ENCODE measurements around the gene PGR.
"Not testable (repeated sequence)": the region's sequence is repeated elsewhere in the genome, so short reads cannot be mapped to it uniquely, and the experiment has no call there.

Gene PGR

GRCh38 chr11:101043940-101044339, 85.7 kb downstream of the PGR start:
- Mint-ChIP-seq H3K27me3 (no peaks in the 10 kb centered on the region), H3K27ac (no peak overlapping the region), H3K9me3 (no peaks in the 10 kb centered on the region), H3K4me3 (no peak overlapping the region), H3K4me1 (no peaks in the 10 kb centered on the region), H3K36me3 (no peaks in the 10 kb centered on the region)

GRCh38 chr11:101035872-101036271, 93.7 kb downstream of the PGR start:
- H3K36me3 Mint-ChIP-seq: no peaks in the 10 kb centered on the region
- no peak overlapping the region for H3K4me3 Mint-ChIP-seq
- H3K4me1 Mint-ChIP-seq: no peaks in the 10 kb centered on the region
- H3K27ac Mint-ChIP-seq: no peak overlapping the region
- peaks cover 4% of the 10 kb centered on the region for H3K9me3 Mint-ChIP-seq
- no peaks in the 10 kb centered on the region for H3K27me3 Mint-ChIP-seq

GRCh38 chr11:101034076-101034475, 95.5 kb downstream of the PGR start:
- peaks cover 11% of the 10 kb centered on the region for H3K9me3 Mint-ChIP-seq
- H3K4me1 Mint-ChIP-seq: no peaks in the 10 kb centered on the region
- no peaks in the 10 kb centered on the region for H3K27me3 Mint-ChIP-seq
- H3K27ac Mint-ChIP-seq: no peak overlapping the region
- H3K4me3 Mint-ChIP-seq: no peak overlapping the region
- H3K36me3 Mint-ChIP-seq: no peaks in the 10 kb centered on the region

- no peaks in the 10 kb centered on the region for H3K4me1 Mint-ChIP-seq
- no peak overlapping the region for H3K27ac Mint-ChIP-seq
- H3K36me3 Mint-ChIP-seq: no peaks in the 10 kb centered on the region
- H3K27me3 Mint-ChIP-seq: no peaks in the 10 kb centered on the region
- peaks cover 11% of the 10 kb centered on the region for H3K9me3 Mint-ChIP-seq
- H3K4me3 Mint-ChIP-seq: no peak overlapping the region
Measured at GRCh38 chr11:101032991-101033390, 96.6 kb downstream of the PGR start.

GRCh38 chr11:101031713-101032112, 97.9 kb downstream of the PGR start:
- Mint-ChIP-seq H3K27me3 (no peaks in the 10 kb centered on the region), H3K36me3 (no peaks in the 10 kb centered on the region), H3K9me3 (peaks cover 11% of the 10 kb centered on the region), H3K4me3 (no peak overlapping the region), H3K4me1 (no peaks in the 10 kb centered on the region), H3K27ac (no peak overlapping the region)

GRCh38 chr11:101030692-101031091, 98.9 kb downstream of the PGR start:
- Mint-ChIP-seq H3K36me3 (no peaks in the 10 kb centered on the region), H3K9me3 (peaks cover 11% of the 10 kb centered on the region), H3K27me3 (no peaks in the 10 kb centered on the region), H3K27ac (no peak overlapping the region), H3K4me1 (no peaks in the 10 kb centered on the region), H3K4me3 (no peak overlapping the region)

- no peaks in the 10 kb centered on the region for H3K36me3 Mint-ChIP-seq
- peaks cover 11% of the 10 kb centered on the region for H3K9me3 Mint-ChIP-seq
- H3K4me1 Mint-ChIP-seq: no peaks in the 10 kb centered on the region
- H3K27me3 Mint-ChIP-seq: no peaks in the 10 kb centered on the region
- H3K4me3 Mint-ChIP-seq: no peak overlapping the region
- H3K27ac Mint-ChIP-seq: no peak overlapping the region
Measured at GRCh38 chr11:101030015-101030414, 99.6 kb downstream of the PGR start.

GRCh38 chr11:101028644-101029043, 101.0 kb downstream of the PGR start:
- H3K4me1 Mint-ChIP-seq: no peaks in the 10 kb centered on the region
- no peaks in the 10 kb centered on the region for H3K36me3 Mint-ChIP-seq

GRCh38 chr11:101022256-101022655, 107.4 kb downstream of the PGR start:
- H3K4me1 Mint-ChIP-seq: no peaks in the 10 kb centered on the region
- no peaks in the 10 kb centered on the region for H3K27me3 Mint-ChIP-seq
- H3K4me3 Mint-ChIP-seq: no peak overlapping the region
- H3K36me3 Mint-ChIP-seq: no peaks in the 10 kb centered on the region
- peaks cover 5% of the 10 kb centered on the region for H3K9me3 Mint-ChIP-seq
- no peak overlapping the region for H3K27ac Mint-ChIP-seq

More at GRCh38 chr11:101028644-101029043, 101.0 kb downstream of the PGR start:
- H3K27me3 Mint-ChIP-seq: no peaks in the 10 kb centered on the region
- H3K4me3 Mint-ChIP-seq: no peak overlapping the region
- peaks cover 11% of the 10 kb centered on the region for H3K9me3 Mint-ChIP-seq
- H3K27ac Mint-ChIP-seq: no peak overlapping the region

- Mint-ChIP-seq H3K27me3 (no peaks in the 10 kb centered on the region), H3K36me3 (no peaks in the 10 kb centered on the region), H3K9me3 (peaks cover 5% of the 10 kb centered on the region), H3K4me1 (no peaks in the 10 kb centered on the region), H3K4me3 (no peak overlapping the region), H3K27ac (no peak overlapping the region)
Measured at GRCh38 chr11:101019870-101020269, 109.7 kb downstream of the PGR start.

GRCh38 chr11:101014600-101015285, 114.9 kb downstream of the PGR start:
- Mint-ChIP-seq H3K4me1 (no peaks in the 10 kb centered on the region), H3K27me3 (no peaks in the 10 kb centered on the region), H3K36me3 (no peaks in the 10 kb centered on the region), H3K27ac (no peak overlapping the region), H3K4me3 (no peak overlapping the region), H3K9me3 (peaks cover 9% of the 10 kb centered on the region)

- not testable (repeated sequence) for H3K36me3 Mint-ChIP-seq, H3K27me3 Mint-ChIP-seq, H3K4me3 Mint-ChIP-seq, H3K4me1 Mint-ChIP-seq, H3K27ac Mint-ChIP-seq, H3K9me3 Mint-ChIP-seq
Measured at GRCh38 chr11:101013702-101014101, 115.9 kb downstream of the PGR start.

- Mint-ChIP-seq H3K27me3 (no peaks in the 10 kb centered on the region), H3K4me1 (no peaks in the 10 kb centered on the region), H3K9me3 (peaks cover 4% of the 10 kb centered on the region), H3K36me3 (no peaks in the 10 kb centered on the region), H3K27ac (no peak overlapping the region), H3K4me3 (no peak overlapping the region)
Measured at GRCh38 chr11:101011881-101012280, 117.7 kb downstream of the PGR start.

GRCh38 chr11:101010899-101011298, 118.7 kb downstream of the PGR start:
- Mint-ChIP-seq H3K9me3 (peaks cover 4% of the 10 kb centered on the region), H3K27ac (no peak overlapping the region), H3K36me3 (no peaks in the 10 kb centered on the region), H3K4me1 (no peaks in the 10 kb centered on the region), H3K27me3 (no peaks in the 10 kb centered on the region), H3K4me3 (no peak overlapping the region)

- Mint-ChIP-seq H3K9me3 (peaks cover 3% of the 10 kb centered on the region), H3K27ac (no peak overlapping the region), H3K27me3 (no peaks in the 10 kb centered on the region), H3K4me3 (no peak overlapping the region), H3K4me1 (no peaks in the 10 kb centered on the region), H3K36me3 (no peaks in the 10 kb centered on the region)
Measured at GRCh38 chr11:101009690-101010055, 119.9 kb downstream of the PGR start.

GRCh38 chr11:101008961-101009689, 120.5 kb downstream of the PGR start:
- Mint-ChIP-seq H3K4me3 (no peak overlapping the region), H3K27me3 (no peaks in the 10 kb centered on the region), H3K27ac (no peak overlapping the region), H3K4me1 (no peaks in the 10 kb centered on the region), H3K9me3 (no peaks in the 10 kb centered on the region), H3K36me3 (no peaks in the 10 kb centered on the region)
